Mesendoderm (in vitro differentiated cells): Measurements from ENCODE around the gene FXYD5.
"Not testable (repeated sequence)": the region's sequence is repeated elsewhere in the genome, so short reads cannot be mapped to it uniquely, and the experiment has no call there.

Source experiments
- DNase-seq: peaks from one replicate; pipeline ENCODE4 v3.0.0; 2013
- H2AK5ac ChIP-seq: 2 replicates; pipeline ENCODE4 v1.6.1; 2013; ENCODE audit warnings: low read length, inconsistent platforms
- H2BK120ac ChIP-seq: 2 replicates; pipeline ENCODE4 v1.6.1; 2013; ENCODE audit warnings: low read depth, mild to moderate bottlenecking, low read length, moderate library complexity, mixed read lengths
- H2BK15ac ChIP-seq: replicated peaks from 2 replicates; pipeline ENCODE4 v1.6.1; 2013; ENCODE audit warnings: low read depth, mild to moderate bottlenecking, moderate library complexity
- H2BK5ac ChIP-seq: 2 replicates; pipeline ENCODE4 v1.6.1; 2013; ENCODE audit warnings: low read length, inconsistent platforms
- H3K18ac ChIP-seq: 2 replicates; pipeline ENCODE4 v1.6.1; 2013; ENCODE audit warnings: mild to moderate bottlenecking, low read length, mixed read lengths
- H3K23ac ChIP-seq: one replicate; pipeline ENCODE4 v1.6.1; 2013; ENCODE audit warnings: low read length
- H3K27ac ChIP-seq: 2 replicates; pipeline ENCODE4 v1.5.1; 2013; ENCODE audit warnings: low read depth, mild to moderate bottlenecking, inconsistent platforms, low read length, moderate library complexity
- H3K27me3 ChIP-seq: 2 replicates; pipeline ENCODE4 v1.6.1; 2013; ENCODE audit warnings: low read length, control low read depth, mild to moderate bottlenecking, inconsistent platforms; ENCODE audit not compliant: insufficient read depth, poor library complexity
- H3K36me3 ChIP-seq: 2 replicates; pipeline ENCODE4 v1.6.1; 2013; ENCODE audit warnings: low read length, inconsistent platforms; ENCODE audit not compliant: control insufficient read depth, insufficient read depth
- H3K4ac ChIP-seq: one replicate; pipeline ENCODE4 v1.6.1; 2013; ENCODE audit warnings: low read depth, mild to moderate bottlenecking, low read length, moderate library complexity
- H3K4me1 ChIP-seq: 2 replicates; pipeline ENCODE4 v1.6.1; 2013; ENCODE audit warnings: low read depth, low read length, inconsistent platforms; ENCODE audit not compliant: control insufficient read depth
- H3K4me2 ChIP-seq: 2 replicates; pipeline ENCODE4 v1.6.1; 2013; ENCODE audit warnings: low read length
- H3K4me3 ChIP-seq: 2 replicates; pipeline ENCODE4 v1.5.1; 2013; ENCODE audit warnings: mild to moderate bottlenecking, low read length
- H3K56ac ChIP-seq: one replicate; pipeline ENCODE4 v1.6.1; 2013; ENCODE audit warnings: low read length
- H3K79me1 ChIP-seq: 2 replicates; pipeline ENCODE4 v1.6.1; 2013; ENCODE audit warnings: low read length, inconsistent platforms
- H3K79me2 ChIP-seq: 2 replicates; pipeline ENCODE4 v1.6.1; 2013; ENCODE audit warnings: mild to moderate bottlenecking, low read length; ENCODE audit not compliant: control insufficient read depth, insufficient read depth
- H3K9ac ChIP-seq: 2 replicates; pipeline ENCODE4 v1.6.1; 2013; ENCODE audit warnings: low read length, inconsistent platforms
- H4K5ac ChIP-seq: one replicate; pipeline ENCODE4 v1.6.1; 2013; ENCODE audit warnings: low read length
- H4K8ac ChIP-seq: one replicate; pipeline ENCODE4 v1.6.1; 2013; ENCODE audit warnings: low read depth, mild to moderate bottlenecking, control low read depth, low read length, moderate library complexity
- WGBS: extraction: QIAGEN DNeasy Blood & Tissue Kit; methylation state at CpG from one replicate; pipeline ENCODE4 v1.1.7; 2013; ENCODE audit warnings: low lambda C conversion rate, missing lambda C conversion rate; ENCODE audit not compliant: insufficient coverage; ENCODE audit errors: extremely low coverage; 5-methylcytosine and 5-hydroxymethylcytosine counted together

The FXYD5 gene

GRCh38 chr19:35126624-35126959, 27.9 kb upstream of the FXYD5 start:
- H3K4me1 ChIP-seq: peaks cover 3% of the 10 kb centered on the region
- no peak for DNase-seq
- H3K4ac ChIP-seq: no peak overlapping the region
- H3K18ac ChIP-seq: no peak overlapping the region
- no peaks in the 10 kb centered on the region for H3K79me1 ChIP-seq
- no peak overlapping the region for H2BK15ac ChIP-seq
- H2BK120ac ChIP-seq: no peak overlapping the region
- H3K27ac ChIP-seq: no peak overlapping the region
- no peak overlapping the region for H3K9ac ChIP-seq
- H3K23ac ChIP-seq: no peak overlapping the region
- H3K27me3 ChIP-seq: no peaks in the 10 kb centered on the region
- H3K79me2 ChIP-seq: no peaks in the 10 kb centered on the region
- WGBS: no CpG with 5 or more reads among the region's 20 CpGs
- H3K56ac ChIP-seq: no peak overlapping the region
- H2AK5ac ChIP-seq: no peak overlapping the region
- no peaks in the 10 kb centered on the region for H3K36me3 ChIP-seq
- H2BK5ac ChIP-seq: no peak overlapping the region
- no peak overlapping the region for H4K8ac ChIP-seq
- no peak overlapping the region for H4K5ac ChIP-seq
- no peak overlapping the region for H3K4me3 ChIP-seq
- H3K4me2 ChIP-seq: no peak overlapping the region

GRCh38 chr19:35127871-35128270, 26.7 kb upstream of the FXYD5 start:
- no peak overlapping the region for H3K18ac ChIP-seq
- no peak overlapping the region for H3K4ac ChIP-seq
- no peaks in the 10 kb centered on the region for H3K79me2 ChIP-seq
- no peaks in the 10 kb centered on the region for H3K27me3 ChIP-seq
- H4K8ac ChIP-seq: no peak overlapping the region
- H2BK15ac ChIP-seq: no peak overlapping the region
- peaks cover 2% of the 10 kb centered on the region for H3K4me1 ChIP-seq
- H3K56ac ChIP-seq: no peak overlapping the region
- no peaks in the 10 kb centered on the region for H3K79me1 ChIP-seq
- no peak overlapping the region for H3K27ac ChIP-seq
- H3K36me3 ChIP-seq: no peaks in the 10 kb centered on the region
- WGBS: no CpG with 5 or more reads among the region's 7 CpGs
- no peak overlapping the region for H3K4me2 ChIP-seq
- H3K23ac ChIP-seq: no peak overlapping the region
- H2BK120ac ChIP-seq: no peak overlapping the region
- H2BK5ac ChIP-seq: no peak overlapping the region
- no peak overlapping the region for H3K9ac ChIP-seq
- no peak overlapping the region for H4K5ac ChIP-seq
- no peak overlapping the region for H3K4me3 ChIP-seq
- DNase-seq: no peak
- H2AK5ac ChIP-seq: no peak overlapping the region

GRCh38 chr19:35128398-35129057, 26.0 kb upstream of the FXYD5 start:
- no peak overlapping the region for H2AK5ac ChIP-seq
- H3K36me3 ChIP-seq: no peaks in the 10 kb centered on the region
- no peak overlapping the region for H3K18ac ChIP-seq
- no peak overlapping the region for H4K5ac ChIP-seq
- H2BK120ac ChIP-seq: no peak overlapping the region
- no peak overlapping the region for H3K56ac ChIP-seq
- no peak overlapping the region for H3K9ac ChIP-seq
- no peak overlapping the region for H3K4me3 ChIP-seq
- no peak overlapping the region for H4K8ac ChIP-seq
- H3K27me3 ChIP-seq: no peaks in the 10 kb centered on the region
- WGBS: no CpG with 5 or more reads among the region's 9 CpGs
- no peaks in the 10 kb centered on the region for H3K4me1 ChIP-seq
- no peak overlapping the region for H3K4me2 ChIP-seq
- no peak overlapping the region for H3K27ac ChIP-seq
- no peak overlapping the region for H2BK5ac ChIP-seq
- no peaks in the 10 kb centered on the region for H3K79me2 ChIP-seq
- H3K4ac ChIP-seq: no peak overlapping the region
- no peak for DNase-seq
- no peak overlapping the region for H2BK15ac ChIP-seq
- no peaks in the 10 kb centered on the region for H3K79me1 ChIP-seq
- H3K23ac ChIP-seq: no peak overlapping the region

- WGBS: no CpG with 5 or more reads among the region's 14 CpGs
- not testable (repeated sequence) for H3K27ac ChIP-seq, H3K4me1 ChIP-seq
Measured at GRCh38 chr19:35129724-35130274, 24.7 kb upstream of the FXYD5 start.

GRCh38 chr19:35130761-35131720, 23.5 kb upstream of the FXYD5 start:
- H3K23ac ChIP-seq: no peak overlapping the region
- H3K4me2 ChIP-seq: no peak overlapping the region
- H4K8ac ChIP-seq: no peak overlapping the region
- no peak overlapping the region for H4K5ac ChIP-seq
- no peak overlapping the region for H3K4ac ChIP-seq
- no peak overlapping the region for H2BK15ac ChIP-seq
- no peak for DNase-seq
- no peak overlapping the region for H3K9ac ChIP-seq
- H3K36me3 ChIP-seq: no peaks in the 10 kb centered on the region
- H3K4me3 ChIP-seq: no peak overlapping the region
- no peak overlapping the region for H3K18ac ChIP-seq
- no peaks in the 10 kb centered on the region for H3K79me2 ChIP-seq
- H3K4me1 ChIP-seq: no peaks in the 10 kb centered on the region
- no CpG with 5 or more reads among the region's 31 CpGs for WGBS
- no peak overlapping the region for H2AK5ac ChIP-seq
- H3K79me1 ChIP-seq: no peaks in the 10 kb centered on the region
- no peak overlapping the region for H2BK120ac ChIP-seq
- no peak overlapping the region for H3K56ac ChIP-seq
- no peak overlapping the region for H3K27ac ChIP-seq
- no peaks in the 10 kb centered on the region for H3K27me3 ChIP-seq
- no peak overlapping the region for H2BK5ac ChIP-seq

More at GRCh38 chr19:35129724-35130274, 24.7 kb upstream of the FXYD5 start:
- H4K5ac ChIP-seq, H2BK5ac ChIP-seq, H3K27me3 ChIP-seq, H4K8ac ChIP-seq, H3K4ac ChIP-seq, H3K56ac ChIP-seq, H2BK15ac ChIP-seq, DNase-seq, H3K4me3 ChIP-seq, H3K9ac ChIP-seq, H3K79me2 ChIP-seq, H3K23ac ChIP-seq, H3K36me3 ChIP-seq, H3K4me2 ChIP-seq, H2BK120ac ChIP-seq, H3K18ac ChIP-seq, H2AK5ac ChIP-seq, H3K79me1 ChIP-seq: not testable (repeated sequence)
